Measurements from ENCODE around the gene PATJ. TPM values are rescaled to one million over a fixed set of nuclear protein-coding genes. Genes with fewer than 3 reads are reported as not detected.

The PATJ gene
- total RNA-seq, 1 experiment from 2014 or later: 72.2 TPM

GRCh38 chr1:62097464-62097863 lies 355.2 kb downstream of the PATJ start:
- TF ChIP-seq CTCF (IDR thresholded peaks at IDR 0.05; ENCODE audit: unreplicated experiment): no peak
- Mint-ChIP-seq H3K27ac (ENCODE audit: unreplicated experiment) (no peak overlapping the region), H3K36me3 (ENCODE audit: insufficient read depth, unreplicated experiment) (peaks cover 5% of the 10 kb centered on the region), H3K4me1 (ENCODE audit: low read depth, unreplicated experiment) (no peaks in the 10 kb centered on the region), H3K4me3 (ENCODE audit: low read depth, unreplicated experiment) (no peak overlapping the region), H3K9me3 (ENCODE audit: low read depth, unreplicated experiment) (no peaks in the 10 kb centered on the region), H3K27me3 (ENCODE audit: unreplicated experiment) (no peaks in the 10 kb centered on the region)
- BruUV-seq (replicated peaks): no TSS peak
- no peak for DNase-seq
- intact Hi-C loops (cut with micrococcal nuclease; ENCODE audit: unreplicated experiment): no loop called here
- CTCF ChIA-PET: no interaction called here

- Mint-ChIP-seq H3K4me1 (ENCODE audit: low read depth, unreplicated experiment) (no peaks in the 10 kb centered on the region), H3K9me3 (ENCODE audit: low read depth, unreplicated experiment) (no peaks in the 10 kb centered on the region), H3K36me3 (ENCODE audit: insufficient read depth, unreplicated experiment) (peaks cover 5% of the 10 kb centered on the region), H3K27me3 (ENCODE audit: unreplicated experiment) (no peaks in the 10 kb centered on the region), H3K27ac (ENCODE audit: unreplicated experiment) (no peak overlapping the region), H3K4me3 (ENCODE audit: low read depth, unreplicated experiment) (no peak overlapping the region)
- BruUV-seq (replicated peaks): no TSS peak
- no peak for DNase-seq
- intact Hi-C loops (cut with micrococcal nuclease; ENCODE audit: unreplicated experiment): no loop called here
- CTCF ChIA-PET: no interaction called here
- no peak for TF ChIP-seq CTCF (IDR thresholded peaks at IDR 0.05; ENCODE audit: unreplicated experiment)
These were observed 358.2 kb downstream of the PATJ start for GRCh38 chr1:62100442-62100841.

GRCh38 chr1:62103846-62104245 lies 361.6 kb downstream of the PATJ start:
- Mint-ChIP-seq H3K36me3 (ENCODE audit: insufficient read depth, unreplicated experiment) (peaks cover 5% of the 10 kb centered on the region), H3K4me3 (ENCODE audit: low read depth, unreplicated experiment) (no peak overlapping the region), H3K27me3 (ENCODE audit: unreplicated experiment) (no peaks in the 10 kb centered on the region), H3K4me1 (ENCODE audit: low read depth, unreplicated experiment) (no peaks in the 10 kb centered on the region), H3K9me3 (ENCODE audit: low read depth, unreplicated experiment) (no peaks in the 10 kb centered on the region), H3K27ac (ENCODE audit: unreplicated experiment) (no peak overlapping the region)
- intact Hi-C loops (cut with micrococcal nuclease; ENCODE audit: unreplicated experiment): no loop called here
- no peak for TF ChIP-seq CTCF (IDR thresholded peaks at IDR 0.05; ENCODE audit: unreplicated experiment)
- no TSS peak for BruUV-seq (replicated peaks)
- DNase-seq: no peak
- CTCF ChIA-PET: no interaction called here

GRCh38 chr1:62107923-62108322 lies 365.6 kb downstream of the PATJ start:
- no TSS peak for BruUV-seq (replicated peaks)
- CTCF ChIA-PET: no interaction called here

More at GRCh38 chr1:62107923-62108322, 365.6 kb downstream of the PATJ start:
- no peak for DNase-seq
- Mint-ChIP-seq H3K27ac (ENCODE audit: unreplicated experiment) (no peak overlapping the region), H3K4me1 (ENCODE audit: low read depth, unreplicated experiment) (no peaks in the 10 kb centered on the region), H3K36me3 (ENCODE audit: insufficient read depth, unreplicated experiment) (no peaks in the 10 kb centered on the region), H3K9me3 (ENCODE audit: low read depth, unreplicated experiment) (no peaks in the 10 kb centered on the region), H3K4me3 (ENCODE audit: low read depth, unreplicated experiment) (no peak overlapping the region), H3K27me3 (ENCODE audit: unreplicated experiment) (no peaks in the 10 kb centered on the region)
- intact Hi-C loops (cut with micrococcal nuclease; ENCODE audit: unreplicated experiment): no loop called here
- no peak for TF ChIP-seq CTCF (IDR thresholded peaks at IDR 0.05; ENCODE audit: unreplicated experiment)

All from Calu3 (cell line).